Measurements from ENCODE around the gene GDF7.
A peak's percentile ranks its signal among the peaks of the same experiment; 100 is the strongest.

GDF7 gene

GRCh38 chr2:20676353-20677215, 9.6 kb downstream of the GDF7 start:
- H3K27ac ChIP-seq, result no peak overlapping the region
- no peak; the same call in 1 of the 2 replicates for TF ChIP-seq CTCF (conservative IDR thresholded peaks at IDR 0.05)

GRCh38 chr2:20677301-20678085, 10.5 kb downstream of the GDF7 start:
- TF ChIP-seq CTCF (conservative IDR thresholded peaks at IDR 0.05), result peak; percentile 63
- peak overlapping the region; percentile 22; the same call in 1 of the 2 replicates for H3K27ac ChIP-seq

GRCh38 chr2:20678086-20678395, 11.1 kb downstream of the GDF7 start:
- peak overlapping the region; percentile 22; the same call in 1 of the 2 replicates for H3K27ac ChIP-seq
- TF ChIP-seq CTCF (conservative IDR thresholded peaks at IDR 0.05), result no peak

GRCh38 chr2:20678780-20679179, 11.8 kb downstream of the GDF7 start:
- TF ChIP-seq CTCF (conservative IDR thresholded peaks at IDR 0.05), result no peak
- no peak overlapping the region for H3K27ac ChIP-seq

- TF ChIP-seq CTCF (conservative IDR thresholded peaks at IDR 0.05), result no peak
- no peak overlapping the region for H3K27ac ChIP-seq
Measured at GRCh38 chr2:20680744-20681375, 13.9 kb downstream of the GDF7 start.

- TF ChIP-seq CTCF (conservative IDR thresholded peaks at IDR 0.05), result peak; percentile 40; the same call in 1 of the 2 replicates
- no peak overlapping the region for H3K27ac ChIP-seq
Measured at GRCh38 chr2:20682167-20682920, 15.4 kb downstream of the GDF7 start.

All from VCaP (cell line).